Measurements from ENCODE around the gene GPR146.

- TF ChIP-seq CTCF (IDR thresholded peaks at IDR 0.05), result no peak
- TF ChIP-seq POLR2A (IDR thresholded peaks at IDR 0.05), result no peak
Observed at GRCh38 chr7:1022356-1022755, 22.0 kb upstream of the GPR146 start.

Data from right lobe of liver (tissue), 4 donors.